Inflammatory macrophage treated with lipopolysaccharide for 1 hour (primary cell): ENCODE measurements around the gene LSM4.

Experiments
- DNase-seq, 2 donors: peaks; one replicate each; pipeline ENCODE4 v3.0.0-alpha.2; 2020 to 2022

The LSM4 gene

DNA sequence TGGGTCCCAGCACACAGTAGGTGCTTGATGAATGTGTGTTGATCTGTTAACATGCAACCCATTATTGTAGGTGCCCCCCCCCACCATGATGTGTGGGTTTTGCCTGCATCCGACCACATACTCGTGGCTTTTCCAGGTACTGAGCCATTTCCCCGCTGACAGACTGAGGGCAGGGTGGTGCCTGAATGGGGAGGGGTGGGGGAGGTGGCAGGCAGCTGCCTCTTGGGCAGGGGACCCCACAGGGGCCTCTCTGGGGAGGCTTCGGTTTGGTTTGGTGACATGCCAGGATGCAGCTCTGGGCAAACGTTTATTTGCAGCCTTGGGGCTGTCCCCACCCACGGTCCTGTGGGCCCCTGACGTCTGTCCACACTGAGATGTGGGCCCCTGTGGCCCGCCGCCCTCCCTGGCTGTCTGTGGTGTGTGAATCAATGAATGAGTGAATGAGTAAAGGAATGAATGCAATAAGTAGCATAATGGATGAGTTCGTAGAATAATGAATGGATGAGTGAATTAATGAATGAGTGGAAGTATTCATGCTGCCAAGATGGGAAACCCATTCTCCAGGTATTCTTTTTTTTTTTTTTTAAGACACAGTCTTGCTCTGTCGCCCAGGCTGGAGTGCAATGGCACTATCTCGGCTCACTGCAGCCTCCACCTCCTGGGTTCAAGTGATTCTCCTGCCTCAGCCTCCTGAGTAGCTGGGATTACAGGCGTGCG is 32.4 kb downstream of the LSM4 start:
- peak; percentile 64 to 83 for DNase-seq

DNA sequence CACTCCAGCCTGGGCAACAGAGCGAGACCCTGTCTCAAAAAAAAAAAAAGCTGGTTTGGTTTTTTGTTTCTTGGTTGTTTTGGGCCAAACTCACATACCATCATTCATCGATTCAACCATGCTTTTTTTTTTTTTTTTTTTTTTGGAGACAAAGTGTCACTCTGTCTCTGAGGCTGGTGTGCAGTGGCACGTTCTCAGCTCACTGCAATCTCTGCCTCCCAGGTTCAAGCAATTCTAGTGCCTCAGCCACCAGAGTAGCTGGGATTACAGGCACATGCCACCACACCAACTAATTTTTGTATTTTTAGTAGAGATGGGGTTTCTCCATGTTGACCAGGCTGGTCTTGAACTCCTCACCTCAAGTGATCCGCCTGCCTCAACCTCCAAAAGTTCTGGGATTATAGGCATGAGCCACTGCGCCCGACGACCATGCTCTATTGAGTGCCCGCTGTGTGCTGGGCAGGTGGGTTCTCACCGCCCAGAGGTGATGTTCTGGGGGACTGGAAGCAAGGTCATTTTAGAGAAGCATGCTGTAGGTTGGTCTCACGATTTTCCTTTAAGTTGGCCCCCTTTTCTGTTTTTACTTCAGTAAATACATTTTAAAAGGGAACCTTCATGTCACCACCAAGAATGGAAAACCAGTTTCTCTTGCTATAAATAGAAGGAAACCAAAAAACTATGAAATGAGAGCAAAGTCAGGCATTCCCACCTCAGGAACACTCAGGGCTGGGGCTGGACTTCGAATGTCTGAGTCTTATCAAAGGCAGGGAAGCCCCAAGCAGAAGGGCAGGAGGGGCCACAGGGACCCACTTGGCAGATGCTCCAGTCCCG is 33.2 kb downstream of the LSM4 start:
- peak; percentile 27 to 29 for DNase-seq

DNA sequence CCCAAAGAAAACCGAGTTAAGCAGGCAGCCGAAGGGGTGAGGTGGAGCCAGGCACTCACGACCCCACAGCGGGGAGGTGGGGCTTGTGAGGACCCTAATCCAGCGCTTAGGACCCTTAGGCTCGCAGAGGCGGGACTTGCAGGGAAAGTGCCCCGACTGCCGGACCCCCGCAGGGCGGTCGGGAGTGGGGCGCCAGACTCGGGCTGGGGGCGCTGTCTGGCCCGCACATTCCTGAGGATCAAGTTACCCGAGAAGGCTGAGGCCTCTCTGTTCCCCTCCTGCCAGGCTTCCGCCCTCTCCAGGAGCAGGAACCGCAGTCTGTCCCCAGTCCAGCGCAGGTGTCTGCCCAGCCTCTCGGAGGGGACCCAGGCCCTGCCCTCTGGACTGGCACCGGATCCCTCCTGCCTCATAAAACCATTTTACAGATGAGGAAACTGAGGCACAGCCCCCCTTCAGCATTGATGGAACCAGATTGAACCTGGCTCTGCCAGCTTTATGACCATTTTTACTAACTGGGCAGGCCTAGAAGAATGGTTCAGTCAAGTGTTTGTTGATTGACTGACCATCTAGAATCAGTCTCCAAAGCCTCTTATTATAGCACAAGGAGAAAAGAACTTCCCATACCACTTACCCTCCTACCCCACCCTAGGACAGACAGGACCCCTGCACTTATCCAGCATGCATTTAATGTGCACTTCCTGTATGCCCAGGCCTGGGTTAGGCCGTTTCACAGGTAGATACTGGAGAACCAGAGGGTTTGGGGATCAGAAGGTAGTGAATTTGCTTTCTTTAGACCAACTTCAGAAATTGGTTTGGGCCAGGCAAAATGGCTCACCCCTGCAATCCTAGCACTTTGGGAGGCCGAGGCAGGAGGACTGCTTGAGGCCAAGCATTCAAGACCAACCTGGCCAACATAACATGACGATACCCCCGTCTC is 34.8 kb downstream of the LSM4 start:
- no peak for DNase-seq

DNA sequence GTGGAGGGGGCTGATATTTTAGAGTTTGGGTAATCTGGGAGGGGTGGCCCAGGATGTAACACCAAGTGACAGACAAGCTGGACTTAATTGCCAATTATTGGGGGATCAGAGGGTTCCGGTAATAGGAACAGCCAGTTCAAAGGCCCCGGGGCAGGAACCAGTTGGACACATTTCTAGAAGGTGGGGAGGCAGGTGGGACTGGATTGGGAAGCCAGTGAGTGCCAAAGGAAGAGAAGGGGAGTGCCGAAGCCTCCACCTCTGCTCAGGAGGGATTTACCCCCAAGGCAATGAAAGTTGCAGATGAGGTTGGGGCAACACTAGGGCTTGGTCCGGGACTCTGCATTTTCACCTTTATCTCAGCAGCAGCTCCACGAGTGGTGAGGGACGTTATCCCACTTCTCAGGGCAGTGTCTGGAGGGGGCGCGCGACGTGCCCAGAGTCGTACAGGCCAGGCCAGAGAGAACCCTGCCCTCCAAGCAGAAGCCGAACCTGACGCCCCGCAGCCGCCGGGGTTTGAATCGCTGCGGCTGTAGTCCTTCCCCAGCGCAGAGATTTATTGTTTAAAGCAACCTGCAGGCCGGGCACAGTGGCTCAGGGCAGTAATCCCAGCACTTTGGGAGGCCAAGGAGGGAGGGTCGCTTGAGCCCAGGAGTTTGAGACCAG is 35.8 kb downstream of the LSM4 start:
- DNase-seq = no peak

DNA sequence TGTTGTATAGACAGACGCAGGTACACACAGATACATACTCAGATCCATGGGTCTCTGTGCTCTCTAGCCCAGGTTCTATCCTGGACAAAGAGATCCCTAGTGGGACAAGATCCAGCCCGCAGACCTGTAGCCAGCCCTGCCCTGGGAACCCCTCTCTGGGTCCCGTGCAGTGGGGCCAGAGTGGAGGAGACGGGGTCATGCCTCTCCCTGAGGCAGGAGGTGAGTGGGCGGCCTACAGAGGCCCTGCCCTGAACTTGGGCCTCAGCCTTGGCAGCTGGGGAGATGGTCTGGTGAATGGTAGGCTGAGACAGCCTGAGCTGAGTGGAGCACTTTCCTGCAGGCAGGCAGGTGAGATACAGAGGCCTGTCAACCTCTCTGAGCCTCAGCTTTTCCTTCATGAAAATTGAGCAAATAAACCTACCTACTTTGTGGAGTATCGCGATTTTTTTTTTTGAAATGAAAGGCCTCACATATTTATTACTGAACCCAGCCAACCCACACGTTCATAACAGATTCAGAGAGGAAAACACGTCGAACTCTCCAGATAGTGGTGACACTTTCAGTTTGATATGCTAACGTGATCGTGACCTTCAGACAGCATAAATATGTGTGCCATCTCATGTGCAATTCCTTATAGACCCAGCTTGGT is 38.0 kb downstream of the LSM4 start:
- DNase-seq = peak; percentile 16 to 29

DNA sequence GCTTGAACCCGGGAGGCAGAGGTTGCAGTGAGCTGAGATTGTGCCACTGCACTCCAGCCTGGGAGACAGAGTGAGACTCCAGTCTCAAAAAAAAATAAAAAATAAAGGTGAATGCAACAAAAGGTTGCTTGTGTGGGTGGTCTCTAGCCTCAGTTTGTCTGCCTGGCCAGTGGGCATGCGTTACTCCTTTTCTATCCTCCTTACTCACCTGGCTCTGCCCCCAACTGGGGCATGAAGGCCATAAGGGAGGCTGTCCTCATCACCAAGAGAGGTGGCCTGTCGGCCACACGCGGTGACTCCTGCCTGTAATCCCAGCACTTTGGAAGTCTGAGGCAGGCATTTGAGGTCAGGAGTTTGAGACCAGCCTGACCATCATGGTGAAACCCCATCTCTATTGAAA is 39.5 kb downstream of the LSM4 start:
- no peak for DNase-seq

DNA sequence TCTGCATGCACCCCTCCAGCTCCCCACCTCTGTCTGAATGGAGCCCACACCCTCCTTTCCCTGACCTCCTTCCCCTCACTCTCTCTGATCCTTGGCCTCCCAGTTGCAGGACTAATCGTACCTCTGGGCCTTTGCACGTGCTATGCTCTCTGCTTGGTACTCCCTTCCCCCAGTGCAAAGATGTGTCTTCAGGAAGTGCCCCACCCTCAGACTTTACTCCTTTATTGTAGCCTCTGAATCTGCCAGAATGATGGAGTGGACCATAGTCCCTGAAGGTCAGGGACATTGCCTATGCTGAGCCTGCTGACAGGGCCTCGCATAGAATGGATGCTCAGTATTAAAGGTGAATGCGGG is 40.1 kb downstream of the LSM4 start:
- DNase-seq = peak in 1 of 2 donors; percentile 7

DNA sequence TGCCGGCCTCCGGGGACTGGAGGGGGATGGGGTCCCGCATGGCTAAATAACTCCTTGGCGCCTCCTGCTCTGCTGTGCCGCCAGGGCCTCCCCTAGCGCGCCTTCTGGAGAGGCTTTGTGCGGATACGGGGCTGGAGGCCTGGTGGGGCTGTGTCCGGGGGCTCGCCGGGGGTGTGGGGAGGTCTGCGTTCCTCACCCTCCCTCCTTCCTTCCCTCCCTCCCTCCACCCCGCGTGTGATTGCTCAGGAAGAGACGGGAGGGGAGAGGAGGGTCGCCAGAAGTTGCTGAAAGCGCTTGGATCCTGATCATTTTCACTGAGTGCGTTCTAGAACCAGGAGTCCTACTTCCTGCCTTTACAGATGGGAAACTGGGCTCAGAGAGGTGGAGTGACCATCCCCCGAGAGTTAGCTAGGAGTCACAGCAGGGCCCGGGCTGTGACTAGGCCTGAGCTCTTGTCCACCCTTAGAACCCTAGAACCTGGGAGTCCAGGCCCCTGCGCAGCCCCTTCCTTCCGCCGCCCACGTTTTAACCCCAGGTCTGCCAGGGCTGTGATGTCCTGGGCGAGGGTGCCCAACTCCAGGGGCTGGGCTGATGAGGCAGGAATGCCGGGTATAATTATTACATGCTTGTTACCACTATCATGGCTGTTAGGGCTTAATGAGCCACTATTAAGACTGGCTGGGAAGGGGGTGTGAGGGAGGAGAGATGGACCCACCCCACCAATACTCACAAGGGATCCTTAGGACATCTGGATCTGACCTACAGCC is 40.7 kb downstream of the LSM4 start:
- peak; percentile 19 to 26 for DNase-seq

DNA sequence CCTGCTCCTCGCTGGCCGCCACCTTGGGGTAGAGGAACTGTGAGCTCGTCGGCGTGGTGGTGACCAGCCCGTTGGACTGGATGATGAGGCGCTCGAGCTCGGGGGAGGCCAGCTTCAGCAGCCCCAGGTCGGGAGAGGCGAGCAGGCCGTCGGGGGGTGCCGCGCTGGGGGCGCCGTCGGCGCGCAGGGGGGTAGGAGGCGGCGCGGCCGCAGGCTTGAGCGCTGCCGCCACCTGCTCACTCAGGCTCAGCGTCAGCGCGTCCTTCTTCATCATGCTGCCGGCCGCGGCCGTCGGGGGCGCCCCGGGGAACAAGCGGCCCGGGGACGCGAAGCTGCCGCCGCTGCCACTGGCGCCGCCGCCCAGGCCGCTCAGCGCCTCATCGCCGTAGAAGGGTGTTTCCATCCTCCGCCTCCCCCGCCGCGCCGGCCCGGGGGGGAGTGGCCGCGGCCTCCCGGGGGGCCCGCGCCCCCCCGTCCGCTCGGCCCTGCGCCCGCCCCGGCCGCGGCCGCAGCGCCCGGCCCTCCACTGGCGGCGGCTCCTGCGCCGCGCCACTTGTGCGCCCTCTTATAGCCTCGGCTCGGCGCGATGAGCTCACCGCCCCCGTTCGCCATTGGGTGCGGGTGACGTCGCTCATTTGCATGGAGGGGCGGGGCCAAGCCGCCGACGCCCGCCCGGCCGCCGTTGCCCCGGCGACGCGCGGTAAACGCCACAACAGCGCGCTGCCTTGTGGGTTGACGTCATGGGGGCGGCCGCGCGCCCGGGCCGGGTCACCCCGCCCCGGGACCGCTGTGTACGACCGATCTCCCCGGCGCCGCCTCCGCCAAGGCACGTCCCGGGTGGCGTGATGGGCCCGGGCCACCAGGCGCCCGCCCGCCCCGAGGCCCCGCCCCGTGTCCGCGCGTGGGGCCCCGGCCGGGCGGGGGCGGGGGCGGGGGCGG is 41.5 kb downstream of the LSM4 start, which contains the start of gene JUND:
TSS of gene JUND (minus strand) at position 541 of the 939 bp plus-strand sequence. CDS start at position 403, 138 bp downstream.
- peak; percentile 95 to 98 for DNase-seq

DNA sequence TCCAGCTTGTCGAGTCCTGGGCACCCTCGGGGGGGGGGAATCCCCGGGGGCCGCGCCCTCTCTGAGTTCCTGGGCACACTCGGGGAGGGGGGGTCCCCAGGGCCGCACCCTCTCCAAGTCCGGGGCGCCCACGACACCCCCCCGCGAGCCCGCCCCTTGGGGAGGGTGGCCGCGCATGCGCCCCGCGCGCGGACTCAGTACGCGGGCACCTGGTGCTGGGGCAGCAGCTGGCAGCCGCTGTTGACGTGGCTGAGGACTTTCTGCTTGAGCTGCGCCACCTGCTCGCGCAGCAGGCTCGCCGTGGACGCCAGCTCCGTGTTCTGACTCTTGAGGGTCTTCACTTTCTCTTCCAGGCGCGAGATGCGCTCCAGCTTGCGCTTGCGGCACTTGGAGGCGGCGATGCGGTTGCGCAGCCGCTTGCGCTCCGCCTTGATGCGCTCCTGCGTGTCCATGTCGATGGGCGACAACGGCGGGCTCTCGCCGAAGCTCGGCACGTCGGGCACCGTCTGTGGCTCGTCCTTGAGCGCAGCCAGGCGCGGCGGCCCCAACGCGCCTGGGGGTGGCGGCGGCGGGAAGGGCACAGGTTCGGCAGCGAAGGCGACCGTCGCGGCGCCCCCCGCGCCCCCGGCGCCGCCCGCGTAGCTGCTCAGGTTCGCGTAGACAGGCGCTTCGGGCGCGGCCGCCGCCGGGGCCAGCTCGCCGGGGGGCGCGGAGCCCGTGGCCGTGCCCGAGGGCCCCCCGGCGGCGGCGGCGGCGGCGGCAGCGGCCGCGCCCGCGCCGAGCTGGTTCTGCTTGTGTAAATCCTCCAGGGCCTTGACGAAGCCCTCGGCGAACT is 42.4 kb downstream of the LSM4 start:
- DNase-seq = peak; percentile 65 to 72

DNA sequence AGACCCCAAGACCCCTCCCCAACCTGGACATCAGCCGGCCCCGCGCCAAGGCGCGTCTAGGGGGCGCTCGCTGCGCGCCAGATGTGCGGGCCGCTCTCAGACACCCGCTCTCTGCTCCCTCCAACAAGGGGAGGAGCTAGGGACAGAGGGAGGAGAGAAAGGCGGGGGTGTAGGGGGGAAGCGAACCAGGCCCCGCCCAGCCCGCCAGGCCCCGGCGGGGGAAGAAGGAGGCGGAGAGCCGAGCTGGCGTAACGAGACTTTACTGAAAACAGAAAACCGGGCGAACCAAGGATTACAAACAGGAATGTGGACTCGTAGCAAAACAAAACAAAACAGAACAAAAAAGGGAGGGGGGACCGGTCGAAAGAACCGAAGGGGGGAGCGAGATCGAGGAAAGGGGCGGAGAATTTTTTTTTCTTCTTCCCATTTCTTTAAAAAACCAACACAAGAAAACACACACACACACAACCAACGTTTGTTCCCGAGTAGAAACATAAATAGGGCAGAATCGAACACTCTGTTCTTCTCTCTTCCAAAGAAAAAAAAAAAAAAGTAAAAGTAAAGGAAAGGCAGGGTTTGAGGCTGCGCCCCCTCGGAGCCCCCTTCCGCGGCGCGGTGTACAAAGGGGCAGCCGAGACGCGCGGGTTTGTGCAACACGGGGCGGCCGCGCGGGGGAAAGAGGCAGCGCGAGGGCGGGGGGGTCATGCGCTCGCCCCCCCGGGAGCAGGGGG is 43.2 kb downstream of the LSM4 start:
- peak; percentile 94 to 95 for DNase-seq

DNA sequence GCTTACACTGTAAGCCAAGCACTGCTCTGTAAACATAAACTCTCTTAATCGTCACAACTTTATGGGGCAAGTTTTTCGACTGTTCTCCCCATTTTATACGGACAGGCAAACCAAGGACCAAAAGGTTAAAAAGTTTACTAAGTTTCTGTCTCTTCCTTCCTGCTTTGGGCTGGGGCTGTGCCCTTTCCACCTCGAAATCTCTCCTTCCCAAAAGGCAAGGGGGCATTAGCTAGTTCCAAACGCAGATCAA is 43.7 kb downstream of the LSM4 start:
- DNase-seq = no peak

DNA sequence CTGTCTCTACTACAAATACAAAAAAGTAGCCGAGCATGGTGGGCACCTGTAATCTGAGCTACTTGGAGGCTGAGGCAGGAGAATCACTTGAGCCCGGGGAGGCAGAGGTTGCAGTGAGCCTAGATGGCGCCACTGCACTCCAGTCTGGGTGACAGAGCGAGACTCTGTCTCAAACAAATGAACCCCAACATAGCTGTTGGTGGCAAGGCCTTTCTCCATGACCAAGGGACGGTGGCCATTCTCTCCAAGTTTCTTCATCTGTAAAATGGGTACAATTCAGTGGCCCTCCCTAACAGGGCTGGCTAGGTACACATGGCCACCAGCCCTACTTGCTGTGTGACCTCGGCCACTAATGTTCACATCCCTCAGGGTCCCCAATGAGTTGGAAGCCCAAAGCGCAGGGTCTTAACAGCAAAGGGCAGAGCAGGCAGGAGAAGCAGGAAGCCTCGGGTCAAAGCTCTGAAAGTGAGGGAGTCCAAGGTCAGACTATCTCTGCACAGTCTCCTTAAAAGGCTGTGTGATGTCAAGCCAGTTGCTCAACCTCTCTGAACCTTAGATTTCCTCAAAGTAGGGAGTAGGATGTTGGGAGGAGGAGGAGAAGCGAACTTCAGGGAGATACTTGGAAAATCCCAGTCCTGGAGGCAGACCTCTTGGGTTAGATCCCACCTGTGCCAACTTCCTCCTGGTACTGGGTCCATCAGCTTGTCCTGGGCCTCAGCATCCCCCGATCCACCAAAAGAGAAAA is 44.2 kb downstream of the LSM4 start:
- DNase-seq = peak in 1 of 2 donors; percentile 31

DNA sequence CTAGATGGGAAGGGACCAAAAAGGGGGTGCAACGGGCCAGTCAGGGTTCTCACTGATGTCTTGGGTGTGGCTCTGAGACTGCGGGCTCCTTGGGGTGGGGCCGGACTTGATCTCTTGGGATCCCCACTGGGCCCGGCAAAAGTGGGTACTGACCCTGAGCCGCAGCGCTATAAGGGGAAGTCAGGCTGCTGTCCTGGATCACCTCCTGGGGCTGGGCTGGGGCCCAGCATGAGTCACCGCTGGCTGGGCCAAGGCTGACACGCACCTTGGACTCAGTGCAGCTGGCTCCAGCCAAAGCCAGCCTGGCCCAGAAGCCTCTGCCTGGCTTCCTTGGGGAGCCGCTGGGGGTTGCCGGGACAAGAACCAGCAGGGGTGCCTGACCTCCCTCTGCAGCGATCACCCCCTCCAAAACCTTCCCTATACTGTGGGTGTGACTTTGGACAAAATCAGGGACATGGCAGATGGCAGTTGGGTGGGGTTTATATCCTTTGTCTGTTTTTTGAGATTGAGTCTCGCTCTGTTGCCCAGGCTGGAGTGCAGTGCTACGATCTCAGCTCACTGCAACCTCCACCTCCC is 48.0 kb downstream of the LSM4 start:
- peak; percentile 50 to 51 for DNase-seq

DNA sequence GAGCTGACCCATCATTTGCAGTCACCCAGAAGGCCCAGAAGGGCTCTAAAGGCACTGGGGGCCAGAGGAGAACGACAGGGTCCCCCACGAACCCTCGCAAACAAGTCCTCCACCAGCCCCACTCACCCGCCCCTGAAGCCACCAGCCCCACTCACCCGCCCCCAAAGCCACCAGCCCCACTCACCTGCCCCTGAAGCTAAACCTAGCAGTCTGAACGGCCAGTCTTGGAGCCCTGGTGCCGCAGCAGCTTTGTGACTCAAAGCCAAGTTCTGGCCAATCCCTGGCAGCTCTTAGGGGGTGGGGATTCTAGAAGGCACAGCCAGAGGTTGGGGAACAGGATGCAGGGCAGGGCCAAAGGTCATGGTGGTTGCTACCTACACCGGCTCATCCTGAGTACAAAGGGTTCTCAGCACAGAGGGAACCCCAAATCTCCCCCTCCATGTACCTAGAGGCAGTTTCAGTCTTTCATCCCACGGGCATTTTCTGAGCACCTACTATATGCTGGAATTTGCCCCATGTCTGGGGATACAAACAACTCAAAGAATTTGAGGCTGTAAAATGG is 48.6 kb downstream of the LSM4 start, which contains the start of gene IQCN:
TSS of gene IQCN (minus strand) at position 234 of the 562 bp plus-strand sequence. CDS start 4,974 bp downstream, outside the sequence.
- no peak for DNase-seq

DNA sequence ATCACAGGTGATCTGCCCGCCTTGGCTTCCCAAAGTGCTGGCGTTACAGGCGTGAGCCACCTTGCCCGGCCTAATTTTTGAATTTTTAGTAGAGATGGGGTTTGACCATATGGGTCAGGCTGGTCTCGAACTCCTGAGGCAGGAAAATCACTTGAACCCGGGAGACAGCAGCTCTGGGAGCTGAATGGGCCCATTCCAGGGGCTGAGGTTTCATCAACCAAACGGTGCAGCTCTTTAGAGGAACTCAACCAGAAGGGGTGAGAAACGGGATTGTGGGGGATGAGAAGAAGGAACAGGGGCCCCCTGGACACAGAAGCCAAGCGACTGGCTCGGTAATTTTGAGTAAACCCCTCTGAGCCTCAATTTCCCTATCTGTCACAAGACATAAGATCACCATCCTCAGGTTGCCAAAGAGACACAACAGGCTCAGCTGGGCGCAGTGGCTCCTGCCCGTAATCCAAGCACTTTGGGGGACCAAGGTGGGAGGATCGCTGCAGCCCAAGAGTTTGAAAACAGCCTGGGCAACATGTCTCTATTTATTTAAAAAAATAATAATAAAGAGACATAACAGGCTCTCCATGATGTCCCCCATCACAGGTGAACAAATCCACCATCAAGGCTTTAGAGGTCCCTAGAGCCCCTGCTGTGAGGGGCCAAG is 49.2 kb downstream of the LSM4 start:
- DNase-seq = no peak
